AG09319 (cell line): ENCODE measurements around the gene SPSB1.

Experiments
- DNase-seq: peaks from one replicate; pipeline ENCODE4 v3.0.0-alpha.2; 2010; ENCODE audit warnings: low read depth; ENCODE audit errors: extremely low read depth
- TF ChIP-seq, protein P1 (sequence below): IDR thresholded peaks from 2 replicates; pipeline ENCODE4 v1.5.1; 2011; ENCODE audit warnings: low read depth, mild to moderate bottlenecking, inconsistent platforms, low read length, moderate library complexity

Gene SPSB1

DNA sequence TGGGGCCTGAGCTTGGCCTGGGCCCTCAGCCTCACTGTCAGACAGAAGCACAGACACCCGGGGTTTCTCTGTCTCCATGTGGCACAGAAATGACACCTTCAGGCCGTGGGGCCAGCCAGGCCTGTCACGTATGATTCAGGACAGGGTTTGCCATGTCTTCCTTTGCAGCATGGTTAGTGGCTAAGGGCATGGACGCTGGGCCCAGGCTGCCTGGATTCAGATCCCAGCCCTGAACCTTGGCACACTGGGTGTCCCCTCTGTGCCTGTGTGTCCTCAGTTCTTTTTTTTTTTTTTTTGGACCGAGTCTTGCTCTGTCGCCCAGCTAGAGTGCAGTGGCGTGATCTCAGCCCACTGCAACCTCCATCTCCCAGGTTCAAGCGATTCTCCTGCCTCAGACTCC is 73.6 kb downstream of the SPSB1 start:
- TF ChIP-seq, protein P1, sequence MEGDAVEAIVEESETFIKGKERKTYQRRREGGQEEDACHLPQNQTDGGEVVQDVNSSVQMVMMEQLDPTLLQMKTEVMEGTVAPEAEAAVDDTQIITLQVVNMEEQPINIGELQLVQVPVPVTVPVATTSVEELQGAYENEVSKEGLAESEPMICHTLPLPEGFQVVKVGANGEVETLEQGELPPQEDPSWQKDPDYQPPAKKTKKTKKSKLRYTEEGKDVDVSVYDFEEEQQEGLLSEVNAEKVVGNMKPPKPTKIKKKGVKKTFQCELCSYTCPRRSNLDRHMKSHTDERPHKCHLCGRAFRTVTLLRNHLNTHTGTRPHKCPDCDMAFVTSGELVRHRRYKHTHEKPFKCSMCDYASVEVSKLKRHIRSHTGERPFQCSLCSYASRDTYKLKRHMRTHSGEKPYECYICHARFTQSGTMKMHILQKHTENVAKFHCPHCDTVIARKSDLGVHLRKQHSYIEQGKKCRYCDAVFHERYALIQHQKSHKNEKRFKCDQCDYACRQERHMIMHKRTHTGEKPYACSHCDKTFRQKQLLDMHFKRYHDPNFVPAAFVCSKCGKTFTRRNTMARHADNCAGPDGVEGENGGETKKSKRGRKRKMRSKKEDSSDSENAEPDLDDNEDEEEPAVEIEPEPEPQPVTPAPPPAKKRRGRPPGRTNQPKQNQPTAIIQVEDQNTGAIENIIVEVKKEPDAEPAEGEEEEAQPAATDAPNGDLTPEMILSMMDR = no peak
- no peak for DNase-seq

GRCh38 chr1:9366943-9367780 is 74.5 kb downstream of the SPSB1 start:
- TF ChIP-seq, protein P1 = no peak
- DNase-seq = no peak

DNA sequence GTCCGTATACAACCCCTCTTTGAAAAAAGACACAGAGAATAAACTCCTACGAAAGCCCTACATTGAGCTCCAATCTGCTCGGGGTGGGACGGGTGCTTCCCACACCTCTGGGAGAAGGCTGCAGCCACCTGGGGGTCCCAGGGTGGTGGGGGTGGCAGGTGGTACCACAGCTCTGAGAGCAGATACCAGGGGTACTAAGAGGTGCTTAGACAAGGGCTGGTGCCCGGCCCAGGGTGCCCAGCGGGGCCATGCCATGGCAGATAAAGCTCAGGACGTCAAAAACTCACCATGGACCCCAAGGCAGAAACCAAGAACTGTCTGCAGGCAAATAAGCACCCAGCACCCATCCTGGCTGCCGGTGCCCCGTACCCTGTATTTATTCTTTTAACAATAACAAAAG is 75.1 kb downstream of the SPSB1 start:
- TF ChIP-seq, protein P1 = no peak
- no peak for DNase-seq

GRCh38 chr1:9368356-9368755 is 75.7 kb downstream of the SPSB1 start:
- DNase-seq = no peak
- TF ChIP-seq, protein P1 = no peak

GRCh38 chr1:9369964-9370788 is 77.5 kb downstream of the SPSB1 start:
- no peak for DNase-seq
- TF ChIP-seq, protein P1 = no peak

GRCh38 chr1:9371391-9371935 is 78.8 kb downstream of the SPSB1 start:
- TF ChIP-seq, protein P1 = no peak
- peak; percentile 88 for DNase-seq

- TF ChIP-seq, protein P1 = no peak
- DNase-seq = no peak
These were observed 79.3 kb downstream of the SPSB1 start for GRCh38 chr1:9371951-9372350.
